A673 (cell line): ENCODE measurements around the gene OAS1. TPM values are rescaled to one million over a fixed set of nuclear protein-coding genes. Genes with fewer than 3 reads are reported as not detected.
A peak's percentile ranks its signal among the peaks of the same experiment; 100 is the strongest.

Experiments
- BruUV-seq: library from RNA; stranded (reverse); fragments of 400-500 nt; replicated peaks from 2 replicates; lab custom pipeline; 2021; lab: Mats Ljungman, UMichigan
- CTCF ChIA-PET: fragments of 300-600 bp; sonication (Branson Sonifier 250); formaldehyde crosslinking; loops from one replicate; lab custom pipeline; 2022; ENCODE audit warnings: antibody characterized with exemption; lab: Charles Lee
- POLR2A ChIA-PET: fragments of 300-600 bp; sonication (Branson Sonifier 250); formaldehyde crosslinking; loops from one replicate; lab custom pipeline; 2022; ENCODE audit warnings: antibody characterized with exemption; ENCODE audit not compliant: low non-redundant PET; lab: Charles Lee
- DNase-seq: peaks from one replicate; pipeline ENCODE4 v3.0.0-alpha.2; 2015; ENCODE audit warnings: low spot score
- H3K27ac ChIP-seq: fragments of 200-600 bp; sonication (generic); 2 replicates; pipeline ENCODE4 v1.5.1; 2016; ENCODE audit warnings: mixed run types, low read depth, mild to moderate bottlenecking, mixed read lengths, antibody characterized with exemption, low read length; ENCODE audit not compliant: poor library complexity, severe bottlenecking
- H3K27me3 ChIP-seq: fragments of 200-600 bp; sonication (generic); replicated peaks from 2 replicates; pipeline ENCODE4 v1.6.1; 2017; ENCODE audit warnings: mixed run types, low read depth, mild to moderate bottlenecking, mixed read lengths, antibody characterized with exemption, low read length; ENCODE audit not compliant: insufficient read depth, poor library complexity
- H3K36me3 ChIP-seq: fragments of 200-600 bp; sonication (generic); 2 replicates; pipeline ENCODE4 v1.6.1; 2016; ENCODE audit warnings: mixed run types, mild to moderate bottlenecking, mixed read lengths, antibody characterized with exemption, low read length; ENCODE audit not compliant: insufficient read depth, poor library complexity, severe bottlenecking
- H3K4me1 ChIP-seq: fragments of 200-600 bp; sonication (generic); 2 replicates; pipeline ENCODE4 v1.6.1; 2017; ENCODE audit warnings: mixed run types, mild to moderate bottlenecking, mixed read lengths, antibody characterized with exemption, low read length; ENCODE audit not compliant: insufficient read depth, poor library complexity, severe bottlenecking
- H3K4me3 ChIP-seq: fragments of 200-600 bp; sonication (generic); 2 replicates; pipeline ENCODE4 v1.5.1; 2016; ENCODE audit warnings: low read depth, mixed run types, mild to moderate bottlenecking, mixed read lengths, low read length; ENCODE audit not compliant: poor library complexity, severe bottlenecking
- H3K9me3 ChIP-seq: fragments of 200-600 bp; sonication (generic); 2 replicates; pipeline ENCODE4 v1.6.1; 2016; ENCODE audit warnings: mixed run types, low read depth, mild to moderate bottlenecking, mixed read lengths, antibody characterized with exemption, low read length; ENCODE audit not compliant: poor library complexity, severe bottlenecking
- CTCF ChIP-seq: fragments of 300-800, 200-600 bp; sonication (generic); conservative IDR thresholded peaks from 2 replicates; pipeline ENCODE4 v1.5.1; 2017; ENCODE audit warnings: low read depth, mild to moderate bottlenecking, antibody characterized with exemption, low read length, moderate library complexity, mixed read lengths
- EZH2 ChIP-seq: fragments of 200-600 bp; sonication (generic); IDR thresholded peaks from 2 replicates; pipeline ENCODE4 v1.6.1; 2017; ENCODE audit warnings: borderline replicate concordance, low read depth, mild to moderate bottlenecking, mixed read lengths, antibody characterized with exemption, low read length; ENCODE audit not compliant: poor library complexity, severe bottlenecking
- intact Hi-C: fragments of 100-400 bp; cut with micrococcal nuclease; formaldehyde crosslinking; loops from one replicate; pipeline ENCODE4 v1.10.0; 2022; ENCODE audit not compliant: unreplicated experiment
- total RNA-seq: library from RNA; stranded (reverse); gene quantifications from 2 replicates; pipeline ENCODE4 v1.2.3, GENCODE V29; 2021

OAS1 gene
- total RNA-seq, 1 experiment from 2014 or later, result 12.4 TPM

GRCh38 chr12:112894128-112894527 is 12.6 kb upstream of the OAS1 start:
- TF ChIP-seq EZH2 (no peak), CTCF (no peak)
- BruUV-seq, result no TSS peak
- ChIA-PET CTCF (no interaction called here), POLR2A (no interaction called here)
- intact Hi-C loops, result no loop called here
- H3K27me3 ChIP-seq, result no peaks in the 10 kb centered on the region
- no peaks in the 10 kb centered on the region for H3K9me3 ChIP-seq
- H3K4me3 ChIP-seq, result no peak overlapping the region
- H3K4me1 ChIP-seq, result peaks cover 9% of the 10 kb centered on the region
- H3K36me3 ChIP-seq, result no peaks in the 10 kb centered on the region
- no peak for DNase-seq
- no peak overlapping the region for H3K27ac ChIP-seq

DNA sequence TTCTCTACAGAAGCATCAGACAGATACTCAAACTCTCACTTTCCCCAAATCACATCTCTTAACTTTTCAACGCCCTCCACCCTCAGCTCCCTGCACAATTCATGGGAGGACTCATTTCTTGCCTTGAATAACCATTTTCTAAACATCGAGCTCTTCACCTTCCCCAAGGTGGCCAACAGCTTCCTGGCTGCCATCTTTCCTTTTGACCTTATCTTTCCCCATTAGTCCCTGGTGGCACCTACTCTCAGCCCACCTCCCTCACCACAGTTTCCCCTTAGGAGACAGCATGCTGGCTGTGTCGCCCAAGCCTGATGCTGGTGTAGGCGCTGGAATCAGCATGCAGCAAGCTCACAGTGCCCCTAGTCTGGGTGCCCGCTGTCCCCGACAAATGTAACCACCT is 8.4 kb upstream of the OAS1 start:
- ChIA-PET CTCF (no interaction called here), POLR2A (no interaction called here)
- DNase-seq, result no peak

GRCh38 chr12:112900298-112901145 is 6.2 kb upstream of the OAS1 start:
- TF ChIP-seq EZH2 (no peak), CTCF (peak; percentile 81)
- no peaks in the 10 kb centered on the region for H3K9me3 ChIP-seq
- no peak overlapping the region for H3K4me3 ChIP-seq
- intact Hi-C loops, result no loop called here
- peaks cover 13% of the 10 kb centered on the region for H3K4me1 ChIP-seq
- no peaks in the 10 kb centered on the region for H3K27me3 ChIP-seq
- no TSS peak for BruUV-seq
- ChIA-PET CTCF (interaction anchor here (0.5 to 0.7 kb wide), 8 partner anchors 39 to 483 kb away, joined by 3 to 11 read pairs (median 4); no protein-coding TSS in a partner anchor), POLR2A (interaction anchor here (0.6 kb wide), 1 partner anchor 92 kb away, joined by 3 read pairs; no protein-coding TSS in a partner anchor)
- H3K27ac ChIP-seq, result no peak overlapping the region
- no peaks in the 10 kb centered on the region for H3K36me3 ChIP-seq
- peak; percentile 83 for DNase-seq

More for the DNA sequence above, 8.4 kb upstream of the OAS1 start:
- no peak overlapping the region for H3K27ac ChIP-seq
- no peak for TF ChIP-seq EZH2
- TF ChIP-seq CTCF, result no peak
- BruUV-seq, result no TSS peak
- H3K36me3 ChIP-seq, result no peaks in the 10 kb centered on the region
- intact Hi-C loops, result no loop called here
- no peak overlapping the region for H3K4me3 ChIP-seq
- H3K4me1 ChIP-seq, result peaks cover 10% of the 10 kb centered on the region
- no peaks in the 10 kb centered on the region for H3K27me3 ChIP-seq
- no peaks in the 10 kb centered on the region for H3K9me3 ChIP-seq
